GM18870 (cell line): ENCODE data around the gene TBCE.
"Not testable (repeated sequence)": the region's sequence is repeated elsewhere in the genome, so short reads cannot be mapped to it uniquely, and the experiment has no call there.

Source experiments
- ATAC-seq: cut with Tn5 transposase; IDR thresholded peaks from one replicate; pipeline ENCODE4 v1.9.1; 2021; ENCODE audit warnings: moderate library complexity; ENCODE audit not compliant: unreplicated experiment

The TBCE gene

GRCh38 chr1:235351441-235351840 lies 15.8 kb upstream of the TBCE start:
- no peak for ATAC-seq

DNA sequence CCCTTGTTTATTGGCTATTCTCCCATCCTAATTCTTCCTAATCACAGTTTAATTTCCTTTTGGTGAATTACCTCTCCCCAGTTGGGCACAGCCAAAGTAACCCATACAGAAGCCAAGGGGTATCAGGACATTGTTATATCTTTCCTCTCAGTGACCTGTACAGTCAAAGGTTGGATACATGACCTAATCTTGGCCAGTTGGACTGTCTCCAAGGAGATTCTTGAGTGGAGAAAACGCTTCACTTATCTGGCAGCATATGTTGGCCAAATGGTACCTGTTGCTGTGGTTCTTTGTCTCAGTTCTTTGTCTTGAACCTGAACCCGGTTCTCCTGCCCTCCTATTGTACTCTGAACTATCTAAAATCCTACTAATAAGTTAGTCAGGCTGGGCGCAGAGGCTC lies 15.3 kb upstream of the TBCE start:
- no peak for ATAC-seq

GRCh38 chr1:235357485-235358373 lies 9.5 kb upstream of the TBCE start:
- no peak for ATAC-seq

DNA sequence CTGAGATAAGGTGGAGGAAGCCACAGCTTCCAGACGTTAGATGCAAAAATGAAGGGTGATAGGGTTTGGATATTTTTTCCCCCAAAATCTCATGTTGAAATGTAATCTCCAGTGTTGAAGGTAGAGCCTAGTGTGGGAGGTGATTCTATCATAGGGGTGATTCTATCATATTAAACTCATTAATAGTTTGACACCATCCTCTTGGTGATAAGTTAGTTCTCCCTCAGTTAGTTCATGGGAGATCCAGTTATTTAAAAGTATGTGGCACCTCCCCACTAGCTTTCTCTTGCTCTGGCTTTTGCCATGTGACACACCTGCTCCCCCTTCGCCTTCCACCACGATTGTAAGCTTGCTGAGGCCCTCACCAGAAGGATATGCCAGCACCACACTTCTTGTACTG lies 8.3 kb upstream of the TBCE start:
- ATAC-seq, result no peak

DNA sequence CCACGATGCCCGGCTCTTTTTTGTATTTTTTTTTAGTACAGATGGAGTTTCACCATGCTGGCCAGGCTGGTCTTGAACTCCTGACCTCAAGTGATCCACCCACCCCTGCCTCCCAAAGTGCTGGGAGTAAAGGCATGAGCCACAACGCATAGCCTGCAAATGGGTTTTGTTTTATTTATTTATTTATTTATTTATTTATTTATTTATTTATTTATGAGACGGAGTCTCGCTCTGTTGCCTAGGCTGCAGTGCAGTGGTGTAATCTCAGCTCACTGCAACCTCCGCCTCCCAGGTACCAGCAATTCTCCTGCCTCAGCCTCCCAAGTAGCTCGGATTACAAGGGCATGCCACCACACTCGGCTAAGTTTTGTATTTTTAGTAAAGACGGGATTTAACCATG lies 3.0 kb upstream of the TBCE start:
- not testable (repeated sequence) for ATAC-seq

DNA sequence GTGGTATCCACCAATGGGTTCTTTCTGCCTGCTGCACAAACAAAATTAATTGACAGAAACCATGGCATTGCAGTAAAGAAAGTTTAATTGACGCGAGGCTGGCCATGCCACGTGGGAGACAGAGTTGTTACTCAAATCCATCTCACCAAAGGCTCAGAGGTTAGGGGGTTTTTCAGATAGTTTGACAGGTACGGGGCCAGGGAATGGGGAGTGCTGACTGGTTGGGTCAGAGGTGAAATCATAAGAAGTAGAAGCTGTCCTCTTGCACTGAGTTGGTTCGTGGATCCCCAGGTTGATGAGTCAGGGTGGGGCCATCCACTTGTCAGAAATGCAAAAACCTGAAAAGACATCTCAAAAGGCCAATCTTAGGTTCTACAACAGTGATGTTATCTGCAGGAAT lies 941 bp upstream of the TBCE start:
- no peak for ATAC-seq

- no peak for ATAC-seq
Observed at GRCh38 chr1:235368428-235368827, 1.2 kb downstream of the TBCE start.

DNA sequence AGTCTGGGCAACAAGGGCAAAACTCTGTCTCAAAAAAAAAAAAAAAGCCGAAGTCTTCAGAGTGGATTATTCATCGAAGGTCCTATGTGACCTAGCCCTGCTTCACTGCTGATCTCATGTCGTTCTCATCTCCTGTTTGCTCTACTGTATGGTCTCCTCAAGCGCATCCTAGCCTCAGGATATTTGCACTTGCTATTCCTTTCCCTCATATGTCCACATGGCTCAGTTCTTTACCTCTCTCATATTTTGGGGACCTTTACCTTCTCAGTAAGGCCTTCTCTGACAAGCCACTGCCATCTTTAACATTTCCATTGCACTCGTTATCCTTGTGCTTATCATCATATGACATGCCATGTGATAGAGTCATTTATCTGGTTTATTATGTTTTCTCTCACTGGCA lies 2.6 kb downstream of the TBCE start:
- no peak for ATAC-seq

DNA sequence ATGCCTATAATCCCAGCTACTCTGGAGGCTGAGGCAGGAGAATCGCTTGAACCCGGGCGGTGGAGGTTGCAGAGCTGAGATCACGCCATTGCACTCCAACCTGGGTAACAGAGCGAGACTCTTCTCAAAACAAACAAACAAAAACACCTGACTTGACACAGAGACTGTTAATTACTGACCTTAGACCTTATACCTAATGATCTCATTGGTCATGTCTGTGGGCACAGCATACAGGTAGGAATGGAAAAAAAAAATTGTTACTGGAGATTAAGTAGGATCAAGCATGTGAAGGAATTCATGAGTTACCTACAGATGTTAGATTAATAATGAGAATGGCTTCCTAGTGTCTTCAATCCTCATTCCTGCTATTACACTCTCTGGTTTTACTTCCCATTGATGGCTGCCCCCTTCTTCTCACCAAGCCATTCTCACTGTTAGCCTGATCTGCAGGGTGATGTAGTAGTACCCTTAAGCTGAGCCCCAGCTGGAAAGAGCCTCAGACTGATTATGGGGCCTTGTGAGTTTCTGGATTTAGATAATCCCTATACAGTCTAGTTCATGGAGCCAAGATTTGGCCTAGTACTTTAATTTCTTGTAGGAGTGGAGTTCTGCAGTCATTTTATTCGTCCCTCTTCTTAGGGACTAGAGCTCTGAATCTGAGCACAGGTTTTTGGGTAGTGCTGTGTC lies 8.8 kb downstream of the TBCE start:
- ATAC-seq, result no peak

DNA sequence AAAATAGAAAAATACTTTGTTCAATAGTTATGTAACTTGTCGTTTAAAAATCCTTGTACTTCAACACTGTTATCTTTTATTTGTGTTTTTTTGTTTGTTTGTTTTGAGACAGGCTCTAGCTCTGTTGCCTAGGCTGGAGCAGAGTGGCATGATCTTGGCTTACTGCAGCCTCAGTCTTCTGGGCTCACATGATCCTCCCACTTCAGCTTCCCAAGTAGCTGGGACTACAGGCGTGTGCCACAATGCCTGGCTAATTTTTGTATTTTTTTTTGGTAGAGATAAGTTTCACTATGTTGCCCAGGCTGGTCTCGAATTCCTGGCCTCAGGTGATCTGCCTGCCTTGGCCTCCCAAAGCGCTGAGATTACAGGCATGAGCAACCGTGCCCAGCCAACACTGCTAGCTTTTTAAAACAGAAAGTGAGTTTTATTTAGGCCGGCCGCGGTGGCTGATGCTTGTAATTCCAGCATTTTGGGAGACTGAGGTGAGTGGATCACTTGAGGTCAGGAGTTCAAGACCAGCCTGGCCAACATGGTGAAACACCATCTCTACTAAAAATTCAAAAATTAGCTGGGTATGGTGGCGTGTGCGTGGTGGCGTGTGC lies 11.0 kb downstream of the TBCE start:
- not testable (repeated sequence) for ATAC-seq

GRCh38 chr1:235381955-235382739 lies 14.9 kb downstream of the TBCE start:
- not testable (repeated sequence) for ATAC-seq

GRCh38 chr1:235385633-235386032 lies 18.4 kb downstream of the TBCE start:
- not testable (repeated sequence) for ATAC-seq

DNA sequence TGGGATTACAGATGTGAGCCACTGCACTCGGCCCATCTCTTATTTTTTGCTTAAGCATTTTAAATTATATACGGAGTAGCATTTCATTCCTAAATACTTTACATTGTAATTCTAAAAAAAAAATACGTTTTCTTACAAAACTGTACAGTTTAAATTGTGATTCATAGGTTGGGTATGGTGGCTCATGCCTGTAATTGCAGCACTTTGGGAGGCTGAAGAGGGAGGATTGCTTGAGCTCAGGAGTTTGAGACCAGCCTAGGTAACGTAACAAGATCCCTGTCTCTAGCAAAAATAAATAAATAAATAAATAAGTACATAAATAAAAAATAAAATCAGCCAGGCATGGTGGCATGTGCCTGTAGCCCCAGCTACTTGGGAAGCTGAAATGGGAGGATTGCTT lies 24.6 kb downstream of the TBCE start:
- no peak for ATAC-seq

DNA sequence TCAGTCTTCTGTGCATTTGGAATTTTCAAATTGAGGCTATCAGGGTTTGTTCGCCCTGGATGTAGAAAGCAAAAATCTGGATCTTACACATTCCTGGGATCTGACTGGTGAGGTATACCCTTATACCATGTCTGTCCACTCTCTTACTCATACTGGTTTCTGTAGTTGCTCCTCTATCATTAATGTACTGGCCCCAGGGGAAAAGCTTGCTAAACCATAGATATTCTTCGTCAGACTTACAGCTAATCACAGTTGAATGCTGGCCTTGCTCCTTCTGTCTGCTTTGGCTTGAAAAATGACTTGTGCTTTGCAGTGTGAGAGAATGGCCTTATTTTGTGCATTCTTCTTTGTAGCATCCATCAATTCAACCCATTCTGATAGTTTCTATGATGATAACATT lies 30.5 kb downstream of the TBCE start:
- no peak for ATAC-seq

DNA sequence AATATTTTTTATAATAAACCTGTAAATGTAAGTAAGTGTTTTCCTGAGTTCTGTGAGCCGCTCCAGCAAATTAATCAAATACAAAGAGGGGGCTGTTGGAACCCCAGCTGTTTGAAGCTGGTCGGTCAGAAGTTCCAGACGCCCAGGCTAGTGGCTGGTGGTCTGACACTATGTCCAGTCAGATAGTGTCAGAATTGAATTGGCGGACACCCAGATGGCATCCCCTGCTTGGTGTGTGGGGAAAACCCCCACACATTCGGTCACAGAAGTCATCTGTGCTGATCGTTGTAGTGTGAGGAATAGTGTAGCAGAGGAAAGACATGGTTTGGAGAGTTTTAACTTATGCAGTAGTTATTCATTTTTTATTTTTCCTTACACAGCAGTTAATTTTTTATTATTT lies 32.4 kb downstream of the TBCE start:
- ATAC-seq, result no peak

DNA sequence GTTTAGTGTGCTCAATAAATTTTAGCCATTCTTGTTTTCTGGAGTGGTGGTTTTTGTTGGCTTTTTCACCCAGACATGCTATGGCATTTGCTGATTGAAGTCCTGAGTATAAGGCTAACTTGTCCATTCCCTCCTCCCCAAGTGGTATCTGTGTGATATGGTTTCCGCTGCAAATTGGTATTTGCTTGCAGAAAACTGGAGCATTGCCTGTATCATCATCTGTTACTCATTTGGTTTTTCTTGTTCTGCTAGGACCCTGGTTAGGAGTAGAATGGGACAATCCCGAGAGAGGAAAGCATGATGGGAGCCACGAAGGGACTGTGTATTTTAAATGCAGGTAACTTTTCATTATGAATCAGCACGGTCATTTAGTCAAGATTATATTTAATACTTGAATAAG lies 34.0 kb downstream of the TBCE start:
- no peak for ATAC-seq

DNA sequence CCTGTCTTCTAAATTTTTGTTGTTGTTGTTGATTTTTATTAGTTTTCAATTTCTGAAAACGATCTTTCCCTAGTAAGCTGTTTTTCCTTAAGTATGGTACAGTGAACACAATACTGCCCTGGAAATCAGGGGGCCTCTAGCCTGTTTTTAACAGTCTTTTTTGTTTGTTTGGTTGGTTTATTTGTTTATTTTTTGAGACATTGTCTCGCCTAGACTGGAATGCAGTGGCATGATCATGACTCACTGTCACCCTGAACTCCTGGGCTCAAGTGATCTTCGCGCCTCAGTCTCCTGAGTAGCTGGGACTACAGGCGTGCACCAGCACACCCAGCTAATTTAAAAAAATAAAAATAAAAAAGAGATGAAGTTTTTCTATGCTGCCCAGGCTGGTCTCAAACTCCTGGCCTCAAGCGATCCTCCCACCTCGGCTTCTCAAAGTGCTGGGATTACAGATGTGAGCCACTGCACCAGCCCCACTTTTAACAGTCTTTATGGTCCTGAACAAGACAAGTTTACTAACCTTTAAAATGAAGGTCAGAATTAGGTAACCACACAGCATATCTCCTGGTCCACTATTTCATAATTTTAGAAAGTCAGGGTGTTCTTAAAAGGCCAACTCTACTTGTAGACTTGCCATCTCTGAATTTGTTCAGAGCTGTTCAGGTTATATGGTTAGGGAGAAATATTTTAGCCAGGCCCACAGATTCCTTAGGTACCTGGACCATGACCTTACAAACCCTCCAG lies 35.4 kb downstream of the TBCE start:
- no peak for ATAC-seq

DNA sequence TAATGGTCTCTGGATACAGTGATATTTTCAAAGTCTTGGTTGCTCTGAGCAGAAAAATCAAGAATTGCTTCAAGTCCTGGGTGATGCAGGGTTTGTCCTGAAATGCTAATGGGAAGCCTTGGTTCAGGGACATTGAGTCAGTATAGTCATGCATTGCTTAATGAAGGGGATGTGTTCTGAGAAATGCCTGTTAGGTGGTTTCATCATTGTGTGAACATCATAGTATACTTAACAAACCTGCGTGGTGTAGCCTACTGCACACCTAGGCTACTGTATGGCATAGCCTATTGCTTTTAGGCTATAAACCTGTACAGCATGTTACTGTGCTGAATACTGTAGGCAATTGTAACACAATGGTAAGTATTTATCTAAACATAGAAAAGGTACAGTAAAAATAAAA lies 36.4 kb downstream of the TBCE start:
- ATAC-seq, result no peak

- no peak for ATAC-seq
Observed at GRCh38 chr1:235404190-235404589, 37.0 kb downstream of the TBCE start.

DNA sequence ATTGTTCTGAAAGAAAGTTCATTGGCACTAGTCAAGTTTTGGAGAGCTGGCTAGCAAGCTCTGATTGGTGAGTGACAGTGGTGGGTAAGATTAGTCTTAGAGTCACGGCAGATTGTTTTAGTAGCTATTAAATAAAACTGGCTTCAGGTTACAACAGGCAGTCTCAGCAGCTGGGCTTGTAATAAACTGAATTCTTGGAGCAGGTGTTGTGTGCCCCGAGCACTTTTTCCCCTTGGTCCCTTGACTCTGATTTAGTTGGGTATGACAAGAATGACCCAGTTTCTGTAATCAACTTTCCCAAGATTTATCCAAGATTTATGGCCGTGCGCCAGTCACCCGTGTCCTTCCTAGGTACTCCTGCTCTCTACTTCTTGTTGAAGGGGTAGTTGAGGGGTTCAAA lies 40.2 kb downstream of the TBCE start:
- no peak for ATAC-seq
